Gastroesophageal sphincter (tissue), 3 donors: Measurements from ENCODE around the gene CCDC169.

ENCODE experiments used
- CTCF ChIP-seq, 4 experiments: fragments of 200-600 bp in 2 of 4; fragments of 450-650 bp in 2 of 4; sonication (generic) in 1 of 4; IDR thresholded peaks; one replicate each; pipeline ENCODE4 v1.5.1; 2017 to 2019; ENCODE audit warnings: antibody characterized with exemption in 4 of 4, mild to moderate bottlenecking in 2 of 4, moderate library complexity in 2 of 4
- EP300 ChIP-seq: sonication (generic); formaldehyde crosslinking; IDR thresholded peaks from one replicate; pipeline ENCODE4 v1.6.1; 2017; ENCODE audit warnings: antibody characterized with exemption, mild to moderate bottlenecking
- POLR2A ChIP-seq, 2 donors: fragments of 450-650 bp; IDR thresholded peaks; one replicate each; pipeline ENCODE4 v1.6.1; 2017; ENCODE audit warnings: antibody characterized with exemption in 2 of 2, mild to moderate bottlenecking in 2 of 2, moderate library complexity in 1 of 2
- POLR2AphosphoS5 ChIP-seq: sonication (generic); formaldehyde crosslinking; IDR thresholded peaks from one replicate; pipeline ENCODE4 v1.6.1; 2017; ENCODE audit warnings: antibody characterized with exemption

- TF ChIP-seq POLR2A (IDR thresholded peaks at IDR 0.05) (no peak), CTCF (IDR thresholded peaks at IDR 0.05) (no peak), EP300 (no peak), POLR2AphosphoS5 (no peak)
Measured at GRCh38 chr13:36310417-36311108, 12.9 kb upstream of the CCDC169 start.
